Ovary (tissue), 9 donors: ENCODE results near the gene AKR1C4. TPM values are rescaled to one million over a fixed set of nuclear protein-coding genes. Genes with fewer than 3 reads are reported as not detected.
"Not testable (repeated sequence)": the region's sequence is repeated elsewhere in the genome, so short reads cannot be mapped to it uniquely, and the experiment has no call there.

ENCODE experiments used
- DNase-seq, 5 donors: peaks; one replicate each; pipeline ENCODE4 v3.0.0-alpha.2; 2019 to 2020
- H3K27ac ChIP-seq, 2 donors: fragments of 200-600 bp; one replicate each; pipeline versions ENCODE4 v1.5.1 to v1.8.0; 2019 to 2022
- H3K27me3 ChIP-seq: fragments of 200-600 bp; one replicate; pipeline ENCODE4 v1.8.0; 2022
- H3K36me3 ChIP-seq: fragments of 200-600 bp; sonication (generic); one replicate; pipeline ENCODE4 v1.5.1; 2019
- H3K4me1 ChIP-seq: one replicate; pipeline ENCODE4 v1.8.1; 2013; ENCODE audit warnings: mild to moderate bottlenecking, moderate library complexity; ENCODE audit not compliant: insufficient read depth
- H3K4me3 ChIP-seq: fragments of 200-600 bp; sonication (generic); one replicate; pipeline ENCODE4 v1.5.1; 2017
- H3K9me3 ChIP-seq, 2 donors: fragments of 200-600 bp in 1 of 2; sonication (generic) in 1 of 2; one replicate each; pipeline versions ENCODE4 v1.5.1 to v1.8.1; 2013 to 2019; ENCODE audit warnings: mild to moderate bottlenecking in 1 of 2, moderate library complexity in 1 of 2
- CTCF ChIP-seq, 3 donors: fragments of 450-650 bp in 2 of 3; fragments of 200-600 bp in 1 of 3; IDR thresholded peaks; one replicate each; pipeline versions ENCODE4 v1.5.1 to v1.8.0; 2016 to 2022; ENCODE audit warnings: antibody characterized with exemption in 3 of 3, mild to moderate bottlenecking in 1 of 3
- EP300 ChIP-seq: sonication (generic); formaldehyde crosslinking; IDR thresholded peaks from one replicate; pipeline ENCODE4 v1.6.1; 2017; ENCODE audit warnings: antibody characterized with exemption
- POLR2A ChIP-seq: fragments of 450-650 bp; IDR thresholded peaks from one replicate; pipeline ENCODE4 v1.6.1; 2017; ENCODE audit warnings: antibody characterized with exemption, mild to moderate bottlenecking, moderate library complexity
- WGBS, 3 donors: extraction: QIAGEN DNeasy Blood & Tissue Kit in 1 of 3; methylation state at CpG; one replicate each; pipeline versions ENCODE4 v1.1.5 to v1.1.7; 2013 to 2017; 5-methylcytosine and 5-hydroxymethylcytosine counted together
- intact Hi-C, 4 donors: fragments of 100-400 bp; cut with DNase I; formaldehyde crosslinking; loops; one replicate each; pipeline versions ENCODE4 v1.11.0 to v1.15.1; 2022 to 2023
- polyA plus RNA-seq, 2 donors: library from polyadenylated mRNA; stranded (reverse); fragments of 200-250 nt in 1 of 2; fragments of 350-450 nt in 1 of 2; fragmentation: Illumina TruSeq in 1 of 2; extraction: RNeasy Lipid Tissue Mini Kit (QIAGEN cat#74804) in 1 of 2; gene quantifications; one replicate each; pipeline ENCODE4 v1.2.3, GENCODE V29; 2013 to 2014
- total RNA-seq, 7 donors: library from RNA; depleted of rRNA in 2 of 7; stranded (reverse); fragments of >200 nt in 2 of 7; fragmentation: NEBNext Ultra II Directional in 3 of 7; extraction: Animal tissue kit (Norgen Biotek cat#: 25700) in 3 of 7; gene quantifications; one replicate each; pipeline versions ENCODE4 v1.1.0 to v1.2.4, GENCODE V29; 2016 to 2023
- donor health status: DM: no; HTN: no; CAD: no; lungs with moderate emphysema.
- donor health status: DM: no; HTN: no; CAD: no.
- donor health status: Bipolar disorder and iron deficiency.
- donor health status: DM: yes; HTN: yes; CAD: no.
- donor health status: DM: no; HTN: no; CAD: no.
- donor health status: DM: yes; HTN: yes; CAD: no.

AKR1C4 gene
- total and polyA plus RNA-seq, 9 donors, result not detected

- Histone ChIP-seq H3K9me3 (no peaks in the 10 kb centered on the region), H3K27ac (no peak overlapping the region), H3K4me1 (no peaks in the 10 kb centered on the region), H3K36me3 (no peaks in the 10 kb centered on the region), H3K4me3 (no peak overlapping the region), H3K27me3 (no peaks in the 10 kb centered on the region)
- no peak for TF ChIP-seq CTCF (IDR thresholded peaks at IDR 0.05)
- TF ChIP-seq POLR2A, result no peak
- TF ChIP-seq EP300, result no peak
- DNase-seq, result no peak
- intact Hi-C loops, result no loop called here
- WGBS, 3 donors, result 43 to 62% (median 52%) methylated on average over 8 of the region's 8 CpGs
These were observed 55.8 kb downstream of the AKR1C4 start for GRCh38 chr10:5252177-5253037.

DNA sequence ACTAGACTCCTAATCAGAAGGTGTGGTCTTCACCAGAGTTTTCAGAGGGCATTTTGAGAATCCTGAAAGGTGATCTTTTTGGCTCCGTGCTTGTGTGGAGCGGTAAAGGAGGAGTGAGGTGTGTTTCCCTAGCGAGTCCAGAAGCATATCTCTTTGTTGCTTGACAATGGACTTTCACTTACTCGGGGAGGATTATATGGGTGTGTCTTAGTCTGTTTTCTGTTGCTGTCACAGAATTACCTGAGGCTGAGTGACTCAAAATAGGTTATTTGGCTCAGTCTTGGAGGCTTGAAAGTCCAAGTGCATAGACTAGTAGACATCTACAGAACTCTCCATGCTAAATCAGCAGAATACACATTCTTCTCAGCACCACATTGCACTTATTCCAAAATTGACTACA lies 57.9 kb downstream of the AKR1C4 start:
- no peak for DNase-seq
- 69 to 95% (median 71%) methylated on average over 4 of the region's 4 CpGs for WGBS, 3 donors
- Histone ChIP-seq H3K4me1 (no peaks in the 10 kb centered on the region), H3K9me3 (no peaks in the 10 kb centered on the region), H3K36me3 (no peaks in the 10 kb centered on the region), H3K27ac (no peak overlapping the region), H3K4me3 (no peak overlapping the region), H3K27me3 (no peaks in the 10 kb centered on the region)
- intact Hi-C loops, result no loop called here
- TF ChIP-seq EP300, result no peak
- TF ChIP-seq CTCF (IDR thresholded peaks at IDR 0.05), result no peak
- no peak for TF ChIP-seq POLR2A

DNA sequence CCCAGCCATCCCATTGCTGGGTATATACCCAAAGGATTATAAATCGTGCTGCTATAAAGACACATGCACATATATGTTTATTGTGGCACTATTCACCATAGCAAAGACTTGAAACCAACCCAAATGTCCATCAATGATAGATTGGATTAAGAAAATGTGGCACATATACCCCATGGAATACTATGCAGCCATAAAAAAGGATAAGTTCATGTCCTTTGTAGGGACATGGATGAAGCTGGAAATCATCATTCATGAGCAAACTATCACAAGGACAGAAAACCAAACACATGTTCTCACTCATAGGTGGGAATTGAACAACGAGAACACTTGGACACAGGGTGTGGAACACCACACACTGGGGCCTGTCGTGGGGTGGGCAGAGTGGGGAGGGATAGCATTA lies 61.1 kb downstream of the AKR1C4 start:
- H3K27me3 ChIP-seq, H3K36me3 ChIP-seq, H3K4me1 ChIP-seq, intact Hi-C loops, H3K9me3 ChIP-seq, H3K4me3 ChIP-seq, DNase-seq, H3K27ac ChIP-seq: not testable (repeated sequence)
- WGBS, 3 donors, result 83 to 86% (median 85%) methylated on average over 3 of the region's 3 CpGs

DNA sequence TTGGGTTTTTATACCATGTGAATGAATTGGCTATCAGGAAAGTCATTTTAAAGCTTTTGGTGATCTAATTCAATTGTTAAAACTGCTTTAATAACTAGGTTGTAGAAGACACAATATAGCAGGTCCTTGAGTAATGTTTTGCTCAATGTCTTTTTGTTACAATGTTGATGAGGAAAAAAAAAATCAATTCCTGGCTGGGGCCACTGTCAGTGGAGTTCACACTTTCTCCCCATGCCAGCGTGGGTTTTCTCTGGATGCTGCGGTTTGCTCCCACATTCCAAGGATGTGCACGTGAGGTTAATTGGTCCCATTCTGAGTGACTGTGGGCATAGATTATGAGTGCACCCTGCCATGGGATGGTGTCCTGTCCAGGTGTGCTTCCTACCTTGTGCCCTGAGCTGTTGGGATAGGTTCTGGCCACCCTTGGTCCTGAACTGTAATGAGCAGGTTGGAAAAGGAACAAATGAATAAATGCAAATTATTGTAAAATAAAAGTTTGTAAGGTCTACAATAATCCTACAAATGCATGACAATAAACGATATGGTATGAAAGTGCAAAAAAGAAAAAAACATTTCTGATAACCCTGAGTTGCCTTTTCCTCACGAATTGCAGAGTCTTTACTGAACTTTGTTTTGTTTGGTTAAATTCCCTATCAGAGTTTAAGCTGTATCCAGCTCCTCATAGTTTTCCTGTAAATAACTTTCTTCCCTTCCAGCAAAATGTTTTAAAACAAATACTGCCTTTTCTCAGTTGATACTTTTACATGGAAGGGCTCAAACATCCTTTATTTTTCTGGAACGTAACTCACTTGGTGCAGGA lies 62.7 kb downstream of the AKR1C4 start:
- H3K4me3 ChIP-seq, result no peak overlapping the region
- H3K4me1 ChIP-seq, result no peaks in the 10 kb centered on the region
- H3K9me3 ChIP-seq, result no peaks in the 10 kb centered on the region
- WGBS, 3 donors, result 45 to 65% (median 50%) methylated on average over 6 of the region's 6 CpGs
- TF ChIP-seq POLR2A (no peak), EP300 (no peak), CTCF (IDR thresholded peaks at IDR 0.05) (no peak)
- H3K27ac ChIP-seq, result no peak overlapping the region
- intact Hi-C loops, result no loop called here
- no peaks in the 10 kb centered on the region for H3K36me3 ChIP-seq
- no peaks in the 10 kb centered on the region for H3K27me3 ChIP-seq
- DNase-seq, result no peak
